Breast epithelium (tissue), 3 donors: ENCODE measurements around the gene CLMP.

Source experiments
- POLR2A ChIP-seq: fragments of 450-650 bp; IDR thresholded peaks from one replicate; pipeline ENCODE4 v1.6.1; 2016; ENCODE audit warnings: antibody characterized with exemption, mild to moderate bottlenecking, moderate library complexity
- TF ChIP-seq, protein P1 (sequence below), 3 donors: fragments of 450-650 bp; IDR thresholded peaks; one replicate each; pipeline ENCODE4 v1.5.1; 2016 to 2017; ENCODE audit warnings: antibody characterized with exemption in 3 of 3, mild to moderate bottlenecking in 3 of 3, moderate library complexity in 3 of 3

DNA sequence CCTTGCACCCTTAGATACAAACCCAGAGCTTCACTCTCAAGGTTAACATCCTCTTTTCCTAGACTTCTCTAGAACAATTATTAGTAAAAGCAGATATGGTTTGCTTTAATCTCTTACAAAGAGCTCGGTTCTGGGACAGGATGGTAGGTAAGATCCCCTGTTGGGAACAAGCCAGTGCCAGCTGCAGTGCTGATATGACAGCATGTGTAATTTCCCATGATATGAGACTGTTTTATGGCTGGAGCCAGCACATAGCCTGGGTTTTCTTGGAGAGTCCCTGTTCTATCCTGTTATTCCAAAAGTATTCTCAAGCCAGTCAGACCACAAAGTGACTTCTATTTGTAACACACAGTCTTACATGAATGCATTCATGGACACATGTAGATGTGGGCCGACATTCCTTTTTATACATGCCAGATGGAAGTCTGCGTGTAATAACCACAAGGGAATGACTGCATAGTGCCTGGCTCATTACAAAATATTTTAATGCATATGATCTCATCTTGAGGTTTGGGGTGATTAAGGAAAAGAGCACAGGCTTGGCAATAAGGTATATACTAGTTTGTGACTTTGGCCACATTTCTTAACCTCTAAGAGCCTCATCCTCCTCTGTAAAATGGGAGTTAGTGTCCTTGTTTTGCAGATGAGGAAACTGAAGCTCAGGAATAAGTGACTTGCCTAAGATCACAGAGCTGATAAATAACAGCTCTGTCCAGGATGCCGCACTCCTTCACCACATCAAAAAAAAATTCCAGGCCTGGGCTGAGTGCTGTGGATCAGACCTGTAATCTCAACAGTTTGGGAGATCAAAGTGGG is 21.8 kb downstream of the CLMP start:
- TF ChIP-seq, protein P1, sequence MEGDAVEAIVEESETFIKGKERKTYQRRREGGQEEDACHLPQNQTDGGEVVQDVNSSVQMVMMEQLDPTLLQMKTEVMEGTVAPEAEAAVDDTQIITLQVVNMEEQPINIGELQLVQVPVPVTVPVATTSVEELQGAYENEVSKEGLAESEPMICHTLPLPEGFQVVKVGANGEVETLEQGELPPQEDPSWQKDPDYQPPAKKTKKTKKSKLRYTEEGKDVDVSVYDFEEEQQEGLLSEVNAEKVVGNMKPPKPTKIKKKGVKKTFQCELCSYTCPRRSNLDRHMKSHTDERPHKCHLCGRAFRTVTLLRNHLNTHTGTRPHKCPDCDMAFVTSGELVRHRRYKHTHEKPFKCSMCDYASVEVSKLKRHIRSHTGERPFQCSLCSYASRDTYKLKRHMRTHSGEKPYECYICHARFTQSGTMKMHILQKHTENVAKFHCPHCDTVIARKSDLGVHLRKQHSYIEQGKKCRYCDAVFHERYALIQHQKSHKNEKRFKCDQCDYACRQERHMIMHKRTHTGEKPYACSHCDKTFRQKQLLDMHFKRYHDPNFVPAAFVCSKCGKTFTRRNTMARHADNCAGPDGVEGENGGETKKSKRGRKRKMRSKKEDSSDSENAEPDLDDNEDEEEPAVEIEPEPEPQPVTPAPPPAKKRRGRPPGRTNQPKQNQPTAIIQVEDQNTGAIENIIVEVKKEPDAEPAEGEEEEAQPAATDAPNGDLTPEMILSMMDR (IDR thresholded peaks at IDR 0.05) = no peak
- TF ChIP-seq POLR2A = no peak
